Prostate gland (tissue), 2 donors: Measurements from ENCODE around the gene SERPINB10.

Experiments used
- POLR2A ChIP-seq: fragments of 450-650 bp; IDR thresholded peaks from one replicate; pipeline ENCODE4 v1.6.1; 2016; ENCODE audit warnings: antibody characterized with exemption, mild to moderate bottlenecking
- POLR2AphosphoS5 ChIP-seq: sonication (generic); formaldehyde crosslinking; IDR thresholded peaks from one replicate; pipeline ENCODE4 v1.6.1; 2017; ENCODE audit warnings: antibody characterized with exemption
- TF ChIP-seq, protein P1 (sequence below), 4 experiments: fragments of 200-600 bp in 2 of 4; fragments of 450-650 bp in 2 of 4; sonication (generic) in 2 of 4; IDR thresholded peaks; 1 replicate in 3 of 4; 2 replicates in 1 of 4; pipeline ENCODE4 v1.5.1; 2016 to 2019; ENCODE audit warnings: antibody characterized with exemption in 4 of 4, mild to moderate bottlenecking in 2 of 4, moderate library complexity in 2 of 4

DNA sequence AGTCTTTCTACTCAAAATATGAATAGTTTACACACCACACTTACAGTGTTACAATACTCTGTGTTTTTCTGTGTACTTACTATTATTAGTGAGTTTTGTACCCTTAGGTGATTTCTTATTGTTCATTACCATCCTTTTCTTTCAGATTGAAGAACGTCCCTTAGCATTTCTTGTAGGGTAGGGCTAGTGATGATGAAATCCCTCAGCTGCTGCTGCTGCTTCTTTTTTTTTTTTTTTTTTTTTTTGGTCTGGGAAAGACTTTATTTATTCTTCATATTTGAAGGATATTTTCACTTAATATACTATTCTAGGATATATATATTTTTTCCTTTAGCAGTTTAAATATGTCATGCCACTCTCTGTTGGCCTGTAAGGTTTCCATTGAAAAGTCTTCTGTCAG is 49.3 kb upstream of the SERPINB10 start:
- TF ChIP-seq, protein P1, sequence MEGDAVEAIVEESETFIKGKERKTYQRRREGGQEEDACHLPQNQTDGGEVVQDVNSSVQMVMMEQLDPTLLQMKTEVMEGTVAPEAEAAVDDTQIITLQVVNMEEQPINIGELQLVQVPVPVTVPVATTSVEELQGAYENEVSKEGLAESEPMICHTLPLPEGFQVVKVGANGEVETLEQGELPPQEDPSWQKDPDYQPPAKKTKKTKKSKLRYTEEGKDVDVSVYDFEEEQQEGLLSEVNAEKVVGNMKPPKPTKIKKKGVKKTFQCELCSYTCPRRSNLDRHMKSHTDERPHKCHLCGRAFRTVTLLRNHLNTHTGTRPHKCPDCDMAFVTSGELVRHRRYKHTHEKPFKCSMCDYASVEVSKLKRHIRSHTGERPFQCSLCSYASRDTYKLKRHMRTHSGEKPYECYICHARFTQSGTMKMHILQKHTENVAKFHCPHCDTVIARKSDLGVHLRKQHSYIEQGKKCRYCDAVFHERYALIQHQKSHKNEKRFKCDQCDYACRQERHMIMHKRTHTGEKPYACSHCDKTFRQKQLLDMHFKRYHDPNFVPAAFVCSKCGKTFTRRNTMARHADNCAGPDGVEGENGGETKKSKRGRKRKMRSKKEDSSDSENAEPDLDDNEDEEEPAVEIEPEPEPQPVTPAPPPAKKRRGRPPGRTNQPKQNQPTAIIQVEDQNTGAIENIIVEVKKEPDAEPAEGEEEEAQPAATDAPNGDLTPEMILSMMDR (IDR thresholded peaks at IDR 0.05), result no peak
- TF ChIP-seq POLR2AphosphoS5 (no peak), POLR2A (no peak)
